Measurements from ENCODE around the gene LYG1. TPM values are rescaled to one million over a fixed set of nuclear protein-coding genes. Genes with fewer than 3 reads are reported as not detected.
A peak's percentile ranks its signal among the peaks of the same experiment; 100 is the strongest.

LYG1 gene
- total RNA-seq, 1 experiment from 2014 or later, result 0.31 TPM

- no peaks in the 10 kb centered on the region for H3K9me3 ChIP-seq (ENCODE audit: control insufficient read depth, low read depth, low read length)
- H2AFZ ChIP-seq (ENCODE audit: low read length), result peak within 1 kb of the TSS; percentile 48
- H3K56ac ChIP-seq (ENCODE audit: insufficient read length, low read depth, low read length), result no peak within 1 kb of the TSS
- no peak within 1 kb of the TSS for H2BK15ac ChIP-seq (ENCODE audit: low read depth, low read length)
- no peaks in the 10 kb centered on the region for H3K79me1 ChIP-seq (ENCODE audit: insufficient read depth, low read depth, low read length, poor library complexity, severe bottlenecking)
- H2BK12ac ChIP-seq (ENCODE audit: insufficient read length, low read depth, low read length), result no peak within 1 kb of the TSS
- peaks cover 11 to 12% of the 10 kb centered on the region in 2 experiments for H3K4me1 Mint-ChIP-seq
- H3K4me3 Mint-ChIP-seq, result no peak within 1 kb of the TSS
- H2BK120ac ChIP-seq (ENCODE audit: low read depth, low read length, poor library complexity, severe bottlenecking), result no peak within 1 kb of the TSS
- H3K27me3 ChIP-seq (ENCODE audit: insufficient read depth, low read length), result no peaks in the 10 kb centered on the region
- H3K4me2 ChIP-seq (ENCODE audit: insufficient read depth, insufficient read length, low read length), result peak within 1 kb of the TSS; percentile 81
- TF ChIP-seq, protein P1, sequence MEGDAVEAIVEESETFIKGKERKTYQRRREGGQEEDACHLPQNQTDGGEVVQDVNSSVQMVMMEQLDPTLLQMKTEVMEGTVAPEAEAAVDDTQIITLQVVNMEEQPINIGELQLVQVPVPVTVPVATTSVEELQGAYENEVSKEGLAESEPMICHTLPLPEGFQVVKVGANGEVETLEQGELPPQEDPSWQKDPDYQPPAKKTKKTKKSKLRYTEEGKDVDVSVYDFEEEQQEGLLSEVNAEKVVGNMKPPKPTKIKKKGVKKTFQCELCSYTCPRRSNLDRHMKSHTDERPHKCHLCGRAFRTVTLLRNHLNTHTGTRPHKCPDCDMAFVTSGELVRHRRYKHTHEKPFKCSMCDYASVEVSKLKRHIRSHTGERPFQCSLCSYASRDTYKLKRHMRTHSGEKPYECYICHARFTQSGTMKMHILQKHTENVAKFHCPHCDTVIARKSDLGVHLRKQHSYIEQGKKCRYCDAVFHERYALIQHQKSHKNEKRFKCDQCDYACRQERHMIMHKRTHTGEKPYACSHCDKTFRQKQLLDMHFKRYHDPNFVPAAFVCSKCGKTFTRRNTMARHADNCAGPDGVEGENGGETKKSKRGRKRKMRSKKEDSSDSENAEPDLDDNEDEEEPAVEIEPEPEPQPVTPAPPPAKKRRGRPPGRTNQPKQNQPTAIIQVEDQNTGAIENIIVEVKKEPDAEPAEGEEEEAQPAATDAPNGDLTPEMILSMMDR (conservative IDR thresholded peaks at IDR 0.05), result no peak
- no peak within 1 kb of the TSS for H2BK5ac ChIP-seq (ENCODE audit: insufficient read length, low read length)
- no peak within 1 kb of the TSS for H2AK5ac ChIP-seq (ENCODE audit: insufficient read length, low read length)
- H3K4ac ChIP-seq (ENCODE audit: low read depth, low read length), result no peak within 1 kb of the TSS
- H3K23ac ChIP-seq (ENCODE audit: insufficient read length, low read depth, low read length), result no peak within 1 kb of the TSS
- H3K14ac ChIP-seq (ENCODE audit: insufficient read depth, low read length), result peak within 1 kb of the TSS; percentile 81; the same call in 1 of the 2 replicates
- no peak within 1 kb of the TSS for H4K8ac ChIP-seq (replicated peaks; ENCODE audit: insufficient read length, low read depth, low read length)
- DNase-seq, result peak; percentile 99
- H3K79me2 ChIP-seq (ENCODE audit: insufficient read depth, low read length), result peaks cover 45% of the 10 kb centered on the region
- H3K23me2 ChIP-seq (ENCODE audit: insufficient read length, low read depth, low read length, poor library complexity, severe bottlenecking), result peaks cover 17% of the 10 kb centered on the region
- no peak within 1 kb of the TSS for H3K27ac ChIP-seq (ENCODE audit: insufficient read length, low read depth, low read length)
- no peaks in the 10 kb centered on the region for H3K9me3 Mint-ChIP-seq
- no peak within 1 kb of the TSS for H4K91ac ChIP-seq (ENCODE audit: insufficient read length, low read depth, low read length)
- peak within 1 kb of the TSS; percentile 92 for H3K9ac ChIP-seq (ENCODE audit: extremely low read depth, insufficient read length, low read length)
- peaks cover 15 to 21% (median 20%) of the 10 kb centered on the region in 3 experiments; a peak in 6 of 7 replicates for H3K36me3 Mint-ChIP-seq (ENCODE audit: insufficient read depth in 1 of 3, low read depth in 3 of 3)
- no peaks in the 10 kb centered on the region for H3K4me1 ChIP-seq (ENCODE audit: insufficient read depth, low read length)
- H2BK20ac ChIP-seq (ENCODE audit: low read depth, low read length, poor library complexity, severe bottlenecking), result no peak within 1 kb of the TSS
- no peak within 1 kb of the TSS; a peak in 1 of 7 replicates for H3K27ac Mint-ChIP-seq
- no peaks in the 10 kb centered on the region for H4K20me1 ChIP-seq (ENCODE audit: control insufficient read depth, insufficient read depth, insufficient read length)
- no peaks in the 10 kb centered on the region for H3K27me3 Mint-ChIP-seq (ENCODE audit: low read depth)
- peak within 1 kb of the TSS; percentile 59 for H3K18ac ChIP-seq (ENCODE audit: insufficient read length, low read depth, low read length)
- H4K5ac ChIP-seq (ENCODE audit: insufficient read length, low read depth, low read length), result no peak within 1 kb of the TSS
- no CpG with 5 or more reads among the region's 60 CpGs for WGBS (ENCODE audit: extremely low coverage, insufficient read length, low lambda C conversion rate)
- no peak within 1 kb of the TSS for H3T11ph ChIP-seq (ENCODE audit: low read length)
Measured at GRCh38 chr2:99335911-99336803, 35.2 kb upstream of the LYG1 start, which contains the start of gene TXNDC9. TXNDC9 (minus strand) TSS chr2:99336333; CDS start chr2:99333210, 3,123 bp downstream.
